ENCODE results near the gene ATP6V1A. TPM values are rescaled to one million over a fixed set of nuclear protein-coding genes. Genes with fewer than 3 reads are reported as not detected.
A peak's percentile ranks its signal among the peaks of the same experiment; 100 is the strongest.

ATP6V1A gene
- total and polyA plus RNA-seq, 2 donors (not counting 1 experiment from before 2014, with no cell fraction given), result 7.6 to 44.3 TPM

GRCh38 chr3:113744941-113745755, 1.7 kb upstream of the ATP6V1A start:
- H3K79me2 ChIP-seq (ENCODE audit: control insufficient read depth, insufficient read depth, low read length), result peaks cover 80% of the 10 kb centered on the region
- no peaks in the 10 kb centered on the region for H3K27me3 ChIP-seq (replicated peaks in 1 of 4; ENCODE audit: control extremely low read depth in 1 of 4, control insufficient read depth in 3 of 4, insufficient read depth in 4 of 4, low read length in 3 of 4)
- H3K9me3 ChIP-seq (ENCODE audit: control extremely low read depth in 1 of 3, control insufficient read depth in 2 of 3, insufficient read depth in 1 of 3, low read length in 2 of 3), result no peaks in the 10 kb centered on the region
- intact Hi-C loops (cut with micrococcal nuclease), result loop anchor here (1.0 to 10.0 kb wide), 11 partner anchors 9 to 1183 kb away; partner anchors contain the start of genes ATG3, GRAMD1C, SIDT1 and SLC35A5
- peaks cover 4% of the 10 kb centered on the region for H4K20me1 ChIP-seq (ENCODE audit: control insufficient read depth, insufficient read depth, low read length, poor library complexity, severe bottlenecking)
- peak overlapping the region; percentile 96 to 99 for H3K27ac ChIP-seq (ENCODE audit: low read length in 2 of 2)
- peak; percentile 91 for DNase-seq
- peaks cover 71% of the 10 kb centered on the region for H3K4me1 Mint-ChIP-seq
- peaks cover 32 to 46% of the 10 kb centered on the region in 2 donors for H3K4me1 ChIP-seq (ENCODE audit: control insufficient read depth in 2 of 2, insufficient read depth in 2 of 2, low read length in 2 of 2)
- TF ChIP-seq CTCF (IDR thresholded peaks at IDR 0.05) (peak; percentile 76), EZH2 (IDR thresholded peaks at IDR 0.05; ENCODE audit: borderline replicate concordance, insufficient read depth, low read depth, low read length, poor library complexity, severe bottlenecking) (no peak)
- ChIA-PET POLR2A (interaction anchor here (0.7 to 3.4 kb wide), 10 partner anchors 9 to 468 kb away, joined by 3 to 24 read pairs (median 4); partner anchors contain the start of gene USF3), CTCF (interaction anchor here (0.5 to 7.2 kb wide), 54 partner anchors 10 to 673 kb away, joined by 3 to 92 read pairs (median 5); partner anchors contain the start of genes GRAMD1C, SPICE1 and USF3)
- peak; percentile 58 for ATAC-seq (ENCODE audit: low read depth)
- no peaks in the 10 kb centered on the region for H3K9me3 Mint-ChIP-seq (ENCODE audit: insufficient read depth)
- peak overlapping the region; percentile 97 for H3K4me3 Mint-ChIP-seq
- peaks cover 2 to 5% of the 10 kb centered on the region in 2 experiments for H3K36me3 ChIP-seq (replicated peaks in 1 of 2; ENCODE audit: control extremely low read depth in 1 of 2, control insufficient read depth in 1 of 2, extremely low read depth in 1 of 2, insufficient read depth in 2 of 2, low read length in 1 of 2)
- H3K27ac Mint-ChIP-seq, result peak overlapping the region; percentile 100
- peak overlapping the region; percentile 93 for H2AFZ ChIP-seq (ENCODE audit: insufficient read depth, low read depth, low read length, poor library complexity, severe bottlenecking)
- H3K4me3 ChIP-seq (ENCODE audit: control extremely low read depth in 1 of 5, extremely low read depth in 1 of 5, insufficient read depth in 1 of 5, low read depth in 2 of 5, low read length in 4 of 5), result peak overlapping the region; percentile 75 to 94 (median 85)
- peak overlapping the region; percentile 90 for H3K9ac ChIP-seq (ENCODE audit: low read length)
- 0% methylated on average over 23 of the region's 35 CpGs for WGBS (ENCODE audit: insufficient coverage)
- peak overlapping the region; percentile 78 for H3K4me2 ChIP-seq (replicated peaks; ENCODE audit: low read depth, low read length, poor library complexity, severe bottlenecking)
- H3K27me3 Mint-ChIP-seq, result no peaks in the 10 kb centered on the region
